HCT116 (cell line): ENCODE results near the gene HAO2. TPM values are rescaled to one million over a fixed set of nuclear protein-coding genes. Genes with fewer than 3 reads are reported as not detected.

Source experiments
- ATAC-seq: fragments of 200-7000 bp; cut with Tn5 transposase; 2 replicates; pipeline ENCODE4 v1.9.1; 2020; ENCODE audit warnings: mild to moderate bottlenecking, moderate library complexity
- BruUV-seq: library from RNA; stranded (reverse); fragments of 400-500 nt; replicated peaks from 2 replicates; lab custom pipeline; 2021; lab: Mats Ljungman, UMichigan
- CTCF ChIA-PET: fragments of 300-600 bp; sonication (Branson Sonifier 250); formaldehyde crosslinking; loops from one replicate; lab custom pipeline; 2021; ENCODE audit warnings: antibody characterized with exemption; lab: Charles Lee
- POLR2A ChIA-PET: fragments of 300-600, 350-600 bp; sonication (Branson Sonifier 250); formaldehyde crosslinking; loops from one replicate; lab custom pipeline; 2021; ENCODE audit warnings: antibody characterized with exemption; lab: Charles Lee
- RAD21 ChIA-PET, 2 experiments: fragments of 300-600 bp; sonication (Branson Sonifier 250); formaldehyde crosslinking; loops; one replicate each; lab custom pipeline; 2023; ENCODE audit warnings: low total read pairs in 2 of 2; ENCODE audit not compliant: uncharacterized antibody in 2 of 2, unreplicated experiment in 2 of 2, low non-redundant PET in 1 of 2; lab: Charles Lee
- DNase-seq: peaks from one replicate; pipeline ENCODE4 v3.0.0-alpha.2; 2010; ENCODE audit warnings: low read depth, low spot score
- H2AFZ ChIP-seq: fragments of 200-600 bp; shearing (Covaris generic), sonication (generic); 2 replicates; pipeline ENCODE4 v1.6.1; 2017; ENCODE audit warnings: low read depth, mixed run types, mixed read lengths, antibody characterized with exemption, low read length; ENCODE audit not compliant: poor library complexity, severe bottlenecking
- H3K27ac ChIP-seq: 2 replicates; pipeline ENCODE4 v1.5.1; 2012; ENCODE audit warnings: low read depth, low read length
- H3K27me3 ChIP-seq: fragments of 200-600 bp; sonication (generic); 2 replicates; pipeline ENCODE4 v1.6.1; 2016; ENCODE audit warnings: mixed run types, low read length, mixed read lengths; ENCODE audit not compliant: insufficient read depth
- H3K36me3 ChIP-seq, 2 experiments: fragments of 200-500 bp in 1 of 2; fragments of 200-600 bp in 1 of 2; sonication (Bioruptor generic) in 1 of 2; sonication (generic) in 1 of 2; 2 replicates each; pipeline versions ENCODE4 v1.5.1 to v1.6.1; 2014 to 2016; ENCODE audit warnings: low read length in 2 of 2, inconsistent platforms in 1 of 2, mixed read lengths in 1 of 2, mixed run types in 1 of 2; ENCODE audit not compliant: insufficient read depth in 2 of 2, control insufficient read depth in 1 of 2
- H3K4me1 ChIP-seq, 2 experiments: fragments of 200-600 bp in 1 of 2; sonication (generic) in 1 of 2; 2 replicates each; pipeline versions ENCODE4 v1.5.1 to v1.6.1; 2012 to 2017; ENCODE audit warnings: low read length in 2 of 2, inconsistent platforms in 1 of 2, mild to moderate bottlenecking in 1 of 2, mixed read lengths in 1 of 2, mixed run types in 1 of 2, moderate library complexity in 1 of 2; ENCODE audit not compliant: insufficient read depth in 2 of 2, control insufficient read depth in 1 of 2
- H3K4me2 ChIP-seq: fragments of 200-600 bp; sonication (generic); 2 replicates; pipeline ENCODE4 v1.6.1; 2017; ENCODE audit warnings: mixed run types, low read length, mixed read lengths
- H3K4me3 ChIP-seq, 2 experiments: fragments of 200-600 bp in 1 of 2; sonication (generic) in 1 of 2; replicated peaks in 1 of 2; 2 replicates each; pipeline ENCODE4 v1.5.1; 2011 to 2016; ENCODE audit warnings: low read length in 2 of 2, control low read depth in 1 of 2, low read depth in 1 of 2, mild to moderate bottlenecking in 1 of 2, mixed read lengths in 1 of 2, mixed run types in 1 of 2
- H3K79me2 ChIP-seq: fragments of 200-600 bp; sonication (generic); 2 replicates; pipeline ENCODE4 v1.6.1; 2017; ENCODE audit warnings: mild to moderate bottlenecking, mixed run types, low read length, moderate library complexity, mixed read lengths; ENCODE audit not compliant: insufficient read depth
- H3K9ac ChIP-seq: fragments of 200-600 bp; sonication (generic); 2 replicates; pipeline ENCODE4 v1.6.1; 2016; ENCODE audit warnings: low read length, mixed read lengths
- H3K9me2 ChIP-seq: fragments of 200-600 bp; sonication (generic), shearing (Covaris generic); 2 replicates; pipeline ENCODE4 v1.6.1; 2017; ENCODE audit warnings: mixed run types, mild to moderate bottlenecking, moderate library complexity; ENCODE audit not compliant: insufficient read depth
- H3K9me3 ChIP-seq, 2 experiments: fragments of 200-500 bp in 1 of 2; fragments of 200-600 bp in 1 of 2; sonication (Bioruptor generic) in 1 of 2; sonication (generic) in 1 of 2; 2 replicates each; pipeline ENCODE4 v1.6.1; 2014 to 2017; ENCODE audit warnings: low read length in 2 of 2, mixed read lengths in 2 of 2, inconsistent platforms in 1 of 2, low read depth in 1 of 2, mild to moderate bottlenecking in 1 of 2, mixed run types in 1 of 2, moderate library complexity in 1 of 2; ENCODE audit not compliant: control insufficient read depth in 1 of 2, insufficient read depth in 1 of 2
- H4K20me1 ChIP-seq: fragments of 200-600 bp; sonication (generic), shearing (Covaris generic); 2 replicates; pipeline ENCODE4 v1.6.1; 2017; ENCODE audit warnings: mixed run types, mild to moderate bottlenecking, moderate library complexity; ENCODE audit not compliant: insufficient read depth
- CBX3 ChIP-seq: IDR thresholded peaks from 2 replicates; pipeline ENCODE4 v1.6.1; 2012; ENCODE audit warnings: low read depth
- CEBPB ChIP-seq: IDR thresholded peaks from 2 replicates; pipeline ENCODE4 v1.6.1; 2012; ENCODE audit warnings: low read depth
- EGR1 ChIP-seq: IDR thresholded peaks from 2 replicates; pipeline ENCODE4 v1.6.1; 2012; ENCODE audit warnings: low read depth
- ELF1 ChIP-seq: IDR thresholded peaks from 2 replicates; pipeline ENCODE4 v1.6.1; 2012; ENCODE audit warnings: low read depth, borderline replicate concordance
- POLR2A ChIP-seq: IDR thresholded peaks from 2 replicates; pipeline ENCODE4 v1.7.0; 2011; ENCODE audit warnings: borderline replicate concordance; ENCODE audit not compliant: insufficient read depth, insufficient read length; ENCODE audit errors: extremely low read depth
- RAD21 ChIP-seq: IDR thresholded peaks from 2 replicates; pipeline ENCODE4 v1.6.1; 2012; ENCODE audit warnings: low read depth, mild to moderate bottlenecking
- SRF ChIP-seq: IDR thresholded peaks from 2 replicates; pipeline ENCODE4 v1.6.1; 2012; ENCODE audit warnings: low read depth
- TCF7L2 ChIP-seq: IDR thresholded peaks from 2 replicates; pipeline ENCODE4 v1.7.0; 2011; ENCODE audit warnings: borderline replicate concordance, inconsistent platforms; ENCODE audit not compliant: insufficient read depth, insufficient read length; ENCODE audit errors: extremely low read depth
- YY1 ChIP-seq: IDR thresholded peaks from 2 replicates; pipeline ENCODE4 v1.6.1; 2011; ENCODE audit warnings: low read length, low read depth, moderate library complexity, mild to moderate bottlenecking; ENCODE audit not compliant: insufficient replicate concordance; ENCODE audit errors: extremely low read depth
- ZFX ChIP-seq: fragments of 450-650 bp; IDR thresholded peaks from 2 replicates; pipeline ENCODE4 v1.6.1; 2017
- ZNF274 ChIP-seq: fragments of 200-500 bp; sonication (Bioruptor generic); IDR thresholded peaks from 2 replicates; pipeline ENCODE4 v1.6.1; 2014; ENCODE audit warnings: mild to moderate bottlenecking, low read depth, low read length, inconsistent platforms
- intact Hi-C: fragments of 100-400 bp; cut with micrococcal nuclease; formaldehyde crosslinking; loops from 2 replicates; pipeline ENCODE4 v1.10.0; 2022
- total RNA-seq: library from RNA; stranded (reverse); gene quantifications from one replicate; pipeline ENCODE4 v1.2.1, GENCODE V29; 2021; ENCODE audit not compliant: unreplicated experiment
- TF ChIP-seq, protein P1 (sequence below): IDR thresholded peaks from 2 replicates; pipeline ENCODE4 v1.6.1; 2012; ENCODE audit warnings: low read depth
- TF ChIP-seq, protein P2 (sequence below): IDR thresholded peaks from 2 replicates; pipeline ENCODE4 v1.6.1; 2012
- TF ChIP-seq, protein P3 (sequence below), 3 experiments: fragments of 200-600 bp in 1 of 3; sonication (generic) in 1 of 3; IDR thresholded peaks in 2 of 3; conservative IDR thresholded peaks in 1 of 3; 2 replicates each; pipeline ENCODE4 v1.5.1; 2012 to 2017; ENCODE audit warnings: low read depth in 2 of 3, low read length in 2 of 3, antibody characterized with exemption in 1 of 3, borderline replicate concordance in 1 of 3, control low read depth in 1 of 3, mild to moderate bottlenecking in 1 of 3, mixed read lengths in 1 of 3, mixed run types in 1 of 3, moderate library complexity in 1 of 3; ENCODE audit not compliant: insufficient read depth in 1 of 3
- TF ChIP-seq, protein P4 (sequence below): IDR thresholded peaks from 2 replicates; pipeline ENCODE4 v1.6.1; 2011; ENCODE audit warnings: mild to moderate bottlenecking, low read length, moderate library complexity; ENCODE audit not compliant: insufficient replicate concordance; ENCODE audit errors: extremely low read depth

Gene HAO2
- total RNA-seq, 1 experiment from 2014 or later: not detected

DNA sequence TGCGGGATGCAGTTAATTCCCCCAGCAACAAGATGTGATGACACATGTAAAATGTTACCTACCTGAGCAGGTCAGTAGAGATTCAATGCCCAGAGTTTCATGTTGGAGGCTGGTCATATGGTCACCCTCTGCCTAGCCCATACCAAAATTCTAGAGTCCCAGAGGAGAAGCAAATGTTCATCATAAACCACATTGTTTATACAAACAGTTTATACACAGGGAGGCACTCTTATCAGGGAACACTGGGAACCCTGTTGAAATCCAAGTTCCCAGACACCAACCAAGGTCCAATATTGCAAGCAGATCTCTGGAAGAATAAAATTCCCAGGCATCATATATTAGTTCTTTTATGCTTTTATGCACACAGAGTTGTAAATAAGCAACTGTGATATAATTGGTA is 10.5 kb downstream of the HAO2 start:
- no TSS peak for BruUV-seq
- no peak for DNase-seq
- H3K36me3 ChIP-seq: no peaks in the 10 kb centered on the region
- no peak overlapping the region for H3K4me3 ChIP-seq
- POLR2A ChIA-PET: no interaction called here
- H3K79me2 ChIP-seq: no peaks in the 10 kb centered on the region
- ATAC-seq: no peak
- intact Hi-C loops: no loop called here
- no peaks in the 10 kb centered on the region for H4K20me1 ChIP-seq
- no peaks in the 10 kb centered on the region for H3K9me2 ChIP-seq
- H3K4me1 ChIP-seq: peaks cover 0 to 4% of the 10 kb centered on the region in 2 experiments; a peak in 1 of 4 replicates
- no peaks in the 10 kb centered on the region for H3K27me3 ChIP-seq
- no peak overlapping the region for H3K27ac ChIP-seq
- H2AFZ ChIP-seq: no peak overlapping the region
- H3K9me3 ChIP-seq: no peaks in the 10 kb centered on the region
- no peak overlapping the region for H3K4me2 ChIP-seq
- RAD21 ChIA-PET: no interaction called here
- TF ChIP-seq POLR2A (no peak), SRF (no peak), ZFX (no peak), EGR1 (no peak), ZNF274 (no peak), TCF7L2 (no peak), ELF1 (no peak), YY1 (no peak), CEBPB (no peak), RAD21 (no peak), CBX3 (no peak)
- TF ChIP-seq, protein P1, sequence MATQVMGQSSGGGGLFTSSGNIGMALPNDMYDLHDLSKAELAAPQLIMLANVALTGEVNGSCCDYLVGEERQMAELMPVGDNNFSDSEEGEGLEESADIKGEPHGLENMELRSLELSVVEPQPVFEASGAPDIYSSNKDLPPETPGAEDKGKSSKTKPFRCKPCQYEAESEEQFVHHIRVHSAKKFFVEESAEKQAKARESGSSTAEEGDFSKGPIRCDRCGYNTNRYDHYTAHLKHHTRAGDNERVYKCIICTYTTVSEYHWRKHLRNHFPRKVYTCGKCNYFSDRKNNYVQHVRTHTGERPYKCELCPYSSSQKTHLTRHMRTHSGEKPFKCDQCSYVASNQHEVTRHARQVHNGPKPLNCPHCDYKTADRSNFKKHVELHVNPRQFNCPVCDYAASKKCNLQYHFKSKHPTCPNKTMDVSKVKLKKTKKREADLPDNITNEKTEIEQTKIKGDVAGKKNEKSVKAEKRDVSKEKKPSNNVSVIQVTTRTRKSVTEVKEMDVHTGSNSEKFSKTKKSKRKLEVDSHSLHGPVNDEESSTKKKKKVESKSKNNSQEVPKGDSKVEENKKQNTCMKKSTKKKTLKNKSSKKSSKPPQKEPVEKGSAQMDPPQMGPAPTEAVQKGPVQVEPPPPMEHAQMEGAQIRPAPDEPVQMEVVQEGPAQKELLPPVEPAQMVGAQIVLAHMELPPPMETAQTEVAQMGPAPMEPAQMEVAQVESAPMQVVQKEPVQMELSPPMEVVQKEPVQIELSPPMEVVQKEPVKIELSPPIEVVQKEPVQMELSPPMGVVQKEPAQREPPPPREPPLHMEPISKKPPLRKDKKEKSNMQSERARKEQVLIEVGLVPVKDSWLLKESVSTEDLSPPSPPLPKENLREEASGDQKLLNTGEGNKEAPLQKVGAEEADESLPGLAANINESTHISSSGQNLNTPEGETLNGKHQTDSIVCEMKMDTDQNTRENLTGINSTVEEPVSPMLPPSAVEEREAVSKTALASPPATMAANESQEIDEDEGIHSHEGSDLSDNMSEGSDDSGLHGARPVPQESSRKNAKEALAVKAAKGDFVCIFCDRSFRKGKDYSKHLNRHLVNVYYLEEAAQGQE: no peak
- TF ChIP-seq, protein P2, sequence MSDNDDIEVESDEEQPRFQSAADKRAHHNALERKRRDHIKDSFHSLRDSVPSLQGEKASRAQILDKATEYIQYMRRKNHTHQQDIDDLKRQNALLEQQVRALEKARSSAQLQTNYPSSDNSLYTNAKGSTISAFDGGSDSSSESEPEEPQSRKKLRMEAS: no peak
- TF ChIP-seq, protein P3, sequence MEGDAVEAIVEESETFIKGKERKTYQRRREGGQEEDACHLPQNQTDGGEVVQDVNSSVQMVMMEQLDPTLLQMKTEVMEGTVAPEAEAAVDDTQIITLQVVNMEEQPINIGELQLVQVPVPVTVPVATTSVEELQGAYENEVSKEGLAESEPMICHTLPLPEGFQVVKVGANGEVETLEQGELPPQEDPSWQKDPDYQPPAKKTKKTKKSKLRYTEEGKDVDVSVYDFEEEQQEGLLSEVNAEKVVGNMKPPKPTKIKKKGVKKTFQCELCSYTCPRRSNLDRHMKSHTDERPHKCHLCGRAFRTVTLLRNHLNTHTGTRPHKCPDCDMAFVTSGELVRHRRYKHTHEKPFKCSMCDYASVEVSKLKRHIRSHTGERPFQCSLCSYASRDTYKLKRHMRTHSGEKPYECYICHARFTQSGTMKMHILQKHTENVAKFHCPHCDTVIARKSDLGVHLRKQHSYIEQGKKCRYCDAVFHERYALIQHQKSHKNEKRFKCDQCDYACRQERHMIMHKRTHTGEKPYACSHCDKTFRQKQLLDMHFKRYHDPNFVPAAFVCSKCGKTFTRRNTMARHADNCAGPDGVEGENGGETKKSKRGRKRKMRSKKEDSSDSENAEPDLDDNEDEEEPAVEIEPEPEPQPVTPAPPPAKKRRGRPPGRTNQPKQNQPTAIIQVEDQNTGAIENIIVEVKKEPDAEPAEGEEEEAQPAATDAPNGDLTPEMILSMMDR (IDR thresholded peaks at IDR 0.05 in 2 of 3, conservative IDR thresholded peaks at IDR 0.05 in 1 of 3; ENCODE audit: borderline replicate concordance in 1 of 3, insufficient read depth in 1 of 3, low read depth in 2 of 3, low read length in 2 of 3): no peak
- TF ChIP-seq, protein P4, sequence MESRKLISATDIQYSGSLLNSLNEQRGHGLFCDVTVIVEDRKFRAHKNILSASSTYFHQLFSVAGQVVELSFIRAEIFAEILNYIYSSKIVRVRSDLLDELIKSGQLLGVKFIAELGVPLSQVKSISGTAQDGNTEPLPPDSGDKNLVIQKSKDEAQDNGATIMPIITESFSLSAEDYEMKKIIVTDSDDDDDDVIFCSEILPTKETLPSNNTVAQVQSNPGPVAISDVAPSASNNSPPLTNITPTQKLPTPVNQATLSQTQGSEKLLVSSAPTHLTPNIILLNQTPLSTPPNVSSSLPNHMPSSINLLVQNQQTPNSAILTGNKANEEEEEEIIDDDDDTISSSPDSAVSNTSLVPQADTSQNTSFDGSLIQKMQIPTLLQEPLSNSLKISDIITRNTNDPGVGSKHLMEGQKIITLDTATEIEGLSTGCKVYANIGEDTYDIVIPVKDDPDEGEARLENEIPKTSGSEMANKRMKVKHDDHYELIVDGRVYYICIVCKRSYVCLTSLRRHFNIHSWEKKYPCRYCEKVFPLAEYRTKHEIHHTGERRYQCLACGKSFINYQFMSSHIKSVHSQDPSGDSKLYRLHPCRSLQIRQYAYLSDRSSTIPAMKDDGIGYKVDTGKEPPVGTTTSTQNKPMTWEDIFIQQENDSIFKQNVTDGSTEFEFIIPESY: no peak
- H3K9ac ChIP-seq: no peak overlapping the region
- CTCF ChIA-PET: no interaction called here
